CD8-positive, alpha-beta memory T cell (primary cell): Measurements from ENCODE around the gene ZNF184. TPM values are rescaled to one million over a fixed set of nuclear protein-coding genes. Genes with fewer than 3 reads are reported as not detected.
A peak's percentile ranks its signal among the peaks of the same experiment; 100 is the strongest.

Source experiments
- CTCF ChIA-PET: fragments of 350-600 bp; sonication (Branson Sonifier 250); formaldehyde crosslinking; loops from one replicate; lab custom pipeline; 2021; ENCODE audit warnings: antibody characterized with exemption; lab: Charles Lee
- POLR2A ChIA-PET: fragments of 350-600 bp; sonication (Branson Sonifier 250); formaldehyde crosslinking; loops from one replicate; lab custom pipeline; 2021; ENCODE audit warnings: antibody characterized with exemption; lab: Charles Lee
- DNase-seq, 5 donors: peaks; one replicate each; pipeline versions ENCODE4 v3.0.0 to v3.0.0-alpha.2; 2020 to 2022; ENCODE audit warnings: mixed read lengths in 1 of 5
- H3K27ac ChIP-seq: one replicate; pipeline ENCODE4 v1.7.0; 2013; ENCODE audit warnings: low read depth, mild to moderate bottlenecking, low read length, moderate library complexity
- H3K27me3 ChIP-seq: 2 replicates; pipeline ENCODE4 v1.7.0; 2013; ENCODE audit warnings: low read length, mild to moderate bottlenecking; ENCODE audit not compliant: insufficient read depth, poor library complexity, severe bottlenecking
- H3K36me3 ChIP-seq: 2 replicates; pipeline ENCODE4 v1.7.0; 2013; ENCODE audit warnings: mild to moderate bottlenecking, low read length, moderate library complexity; ENCODE audit not compliant: insufficient read depth
- H3K4me1 ChIP-seq: 2 replicates; pipeline ENCODE4 v1.7.0; 2013; ENCODE audit warnings: mild to moderate bottlenecking, low read length, moderate library complexity; ENCODE audit not compliant: insufficient read depth
- H3K4me3 ChIP-seq: 2 replicates; pipeline ENCODE4 v1.7.0; 2013; ENCODE audit warnings: mild to moderate bottlenecking, low read length
- H3K9me3 ChIP-seq: 2 replicates; pipeline ENCODE4 v1.7.0; 2013; ENCODE audit warnings: mild to moderate bottlenecking, low read length
- H3K27ac Mint-ChIP-seq, 8 donors: one replicate each; pipeline ENCODE4 v1.8.0; 2020 to 2021; ENCODE audit warnings: mixed read lengths in 8 of 8, mild to moderate bottlenecking in 6 of 8, inconsistent platforms in 3 of 8, moderate library complexity in 3 of 8
- H3K27me3 Mint-ChIP-seq, 2 donors: one replicate each; pipeline ENCODE4 v1.8.0; 2020 to 2021; ENCODE audit warnings: mixed read lengths in 2 of 2, mild to moderate bottlenecking in 1 of 2, moderate library complexity in 1 of 2
- H3K36me3 Mint-ChIP-seq, 3 donors: one replicate each; pipeline ENCODE4 v1.8.0; 2020 to 2021; ENCODE audit warnings: mixed read lengths in 3 of 3, inconsistent platforms in 1 of 3, mild to moderate bottlenecking in 1 of 3
- H3K4me1 Mint-ChIP-seq, 3 donors: one replicate each; pipeline ENCODE4 v1.8.0; 2020 to 2021; ENCODE audit warnings: mixed read lengths in 3 of 3, inconsistent platforms in 1 of 3, mild to moderate bottlenecking in 1 of 3
- H3K4me3 Mint-ChIP-seq, 7 donors: one replicate each; pipeline ENCODE4 v1.8.0; 2020 to 2021; ENCODE audit warnings: mixed read lengths in 7 of 7, mild to moderate bottlenecking in 6 of 7, moderate library complexity in 4 of 7, inconsistent platforms in 2 of 7
- H3K9me3 Mint-ChIP-seq, 5 donors: one replicate each; pipeline ENCODE4 v1.8.0; 2020 to 2022; ENCODE audit warnings: mixed read lengths in 5 of 5, mild to moderate bottlenecking in 3 of 5, moderate library complexity in 2 of 5, inconsistent platforms in 1 of 5
- polyA plus RNA-seq: library from polyadenylated mRNA; unstranded; fragments of 300-500 nt; fragmentation: Illumina TruSeq; gene quantifications from one replicate; pipeline ENCODE4 v1.2.3, GENCODE V29; 2021
- total RNA-seq, 2 experiments: library from RNA; stranded (reverse); gene quantifications; one replicate each; pipeline ENCODE4 v1.2.3, GENCODE V29; 2021

Gene ZNF184
- total and polyA plus RNA-seq, 3 experiments from 2014 or later: 9.7 to 10.8 (median 10.0) TPM

GRCh38 chr6:27478141-27478705 is 5.3 kb upstream of the ZNF184 start:
- H3K9me3 ChIP-seq: no peaks in the 10 kb centered on the region
- H3K36me3 Mint-ChIP-seq: peaks cover 0 to under 1% (median 0%) of the 10 kb centered on the region in 3 donors

GRCh38 chr6:27477318-27478013 is 4.6 kb upstream of the ZNF184 start:
- ChIA-PET POLR2A (interaction anchor here (0.5 kb wide), 1 partner anchor 320 kb away, joined by 3 read pairs; no protein-coding TSS in a partner anchor), CTCF (interaction anchor here (0.8 to 2.3 kb wide), 4 partner anchors 165 to 330 kb away, joined by 3 to 9 read pairs (median 4); a partner anchor contains a TSS)
- Mint-ChIP-seq H3K27ac (peak overlapping the region in 3 of 8 donors; percentile 24 to 78 (median 46)), H3K9me3 (no peaks in the 10 kb centered on the region), H3K4me3 (peak overlapping the region in 6 of 7 donors; percentile 21 to 62 (median 32)), H3K36me3 (peaks cover 0 to 6% (median 0%) of the 10 kb centered on the region in 3 donors), H3K27me3 (peaks cover 0 to 6% of the 10 kb centered on the region in 2 donors), H3K4me1 (peaks cover 3 to 15% (median 10%) of the 10 kb centered on the region in 3 donors)
- H3K27ac ChIP-seq: peak overlapping the region; percentile 98
- H3K9me3 ChIP-seq: no peaks in the 10 kb centered on the region
- DNase-seq: no peak
- peak overlapping the region; percentile 77 for H3K4me3 ChIP-seq
- peaks cover 17% of the 10 kb centered on the region for H3K4me1 ChIP-seq
- H3K27me3 ChIP-seq: no peaks in the 10 kb centered on the region
- no peaks in the 10 kb centered on the region for H3K36me3 ChIP-seq

More at GRCh38 chr6:27478141-27478705, 5.3 kb upstream of the ZNF184 start:
- Histone ChIP-seq H3K4me1 (peaks cover 17% of the 10 kb centered on the region), H3K36me3 (no peaks in the 10 kb centered on the region), H3K27me3 (no peaks in the 10 kb centered on the region), H3K27ac (peak overlapping the region; percentile 98), H3K4me3 (peak overlapping the region; percentile 77)
- POLR2A ChIA-PET: interaction anchor here (0.6 to 2.1 kb wide), 10 partner anchors 24 to 415 kb away, joined by 3 to 23 read pairs (median 8); a partner anchor contains a TSS
- Mint-ChIP-seq H3K27ac (no peak overlapping the region), H3K27me3 (peaks cover 0 to under 1% of the 10 kb centered on the region in 2 donors), H3K4me1 (peaks cover 0 to 9% (median 5%) of the 10 kb centered on the region in 3 donors), H3K4me3 (no peak overlapping the region), H3K9me3 (no peaks in the 10 kb centered on the region)
- no peak for DNase-seq
- CTCF ChIA-PET: interaction anchor here (1.1 to 2.3 kb wide), 4 partner anchors 24 to 424 kb away, joined by 3 to 9 read pairs (median 6); partner anchors contain the start of gene ZNF391

- H3K9me3 Mint-ChIP-seq: no peaks in the 10 kb centered on the region
- H3K4me1 Mint-ChIP-seq: peaks cover 16 to 27% (median 23%) of the 10 kb centered on the region in 3 donors
- DNase-seq: no peak
- peak overlapping the region in 1 of 8 donors; percentile 8 for H3K27ac Mint-ChIP-seq
- Histone ChIP-seq H3K27me3 (no peaks in the 10 kb centered on the region), H3K36me3 (no peaks in the 10 kb centered on the region), H3K9me3 (no peaks in the 10 kb centered on the region), H3K4me3 (no peak overlapping the region), H3K27ac (no peak overlapping the region), H3K4me1 (peaks cover 30% of the 10 kb centered on the region)
- peaks cover 0 to 7% of the 10 kb centered on the region in 2 donors for H3K27me3 Mint-ChIP-seq
- ChIA-PET CTCF (interaction anchor here (1.4 kb wide), 1 partner anchor 329 kb away, joined by 3 read pairs; a partner anchor contains a TSS), POLR2A (interaction anchor here (0.8 kb wide), 1 partner anchor 276 kb away, joined by 3 read pairs; no protein-coding TSS in a partner anchor)
- H3K4me3 Mint-ChIP-seq: peak overlapping the region in 1 of 7 donors; percentile 51
- peaks cover 0 to 9% (median 3%) of the 10 kb centered on the region in 3 donors for H3K36me3 Mint-ChIP-seq
Observed at GRCh38 chr6:27476090-27476489, 3.2 kb upstream of the ZNF184 start.

GRCh38 chr6:27474672-27475071 is 1.8 kb upstream of the ZNF184 start:
- Histone ChIP-seq H3K36me3 (no peaks in the 10 kb centered on the region), H3K4me1 (peaks cover 29% of the 10 kb centered on the region), H3K27me3 (no peaks in the 10 kb centered on the region), H3K27ac (no peak overlapping the region), H3K4me3 (no peak overlapping the region), H3K9me3 (no peaks in the 10 kb centered on the region)
- Mint-ChIP-seq H3K9me3 (no peaks in the 10 kb centered on the region), H3K4me3 (peak overlapping the region in 4 of 7 donors; percentile 32 to 98 (median 50)), H3K27me3 (peaks cover 0 to 7% of the 10 kb centered on the region in 2 donors), H3K4me1 (peaks cover 30 to 35% (median 33%) of the 10 kb centered on the region in 3 donors), H3K27ac (peak overlapping the region in 1 of 8 donors; percentile 30), H3K36me3 (peaks cover 0 to 15% (median 7%) of the 10 kb centered on the region in 3 donors)
- POLR2A ChIA-PET: no interaction called here
- no peak for DNase-seq
- CTCF ChIA-PET: no interaction called here

GRCh38 chr6:27474172-27474465 is 1.2 kb upstream of the ZNF184 start:
- peak overlapping the region; percentile 32 to 99 (median 59) for H3K4me3 Mint-ChIP-seq
- Histone ChIP-seq H3K4me3 (no peak overlapping the region), H3K27ac (no peak overlapping the region), H3K36me3 (no peaks in the 10 kb centered on the region), H3K4me1 (peaks cover 29% of the 10 kb centered on the region), H3K27me3 (no peaks in the 10 kb centered on the region), H3K9me3 (no peaks in the 10 kb centered on the region)
- no peak for DNase-seq
- CTCF ChIA-PET: no interaction called here
- POLR2A ChIA-PET: interaction anchor here (0.6 to 0.7 kb wide), 3 partner anchors 15 to 1507 kb away, joined by 3 to 4 read pairs (median 3); no protein-coding TSS in a partner anchor
- peaks cover 0 to 7% of the 10 kb centered on the region in 2 donors for H3K27me3 Mint-ChIP-seq
- peaks cover 0 to 18% (median 8%) of the 10 kb centered on the region in 3 donors for H3K36me3 Mint-ChIP-seq
- peak overlapping the region in 3 of 8 donors; percentile 15 to 49 (median 30) for H3K27ac Mint-ChIP-seq
- H3K4me1 Mint-ChIP-seq: peaks cover 35 to 39% (median 38%) of the 10 kb centered on the region in 3 donors
- no peaks in the 10 kb centered on the region for H3K9me3 Mint-ChIP-seq

- Histone ChIP-seq H3K9me3 (no peaks in the 10 kb centered on the region), H3K27ac (peak overlapping the region; percentile 94), H3K4me1 (peaks cover 17% of the 10 kb centered on the region), H3K36me3 (no peaks in the 10 kb centered on the region), H3K4me3 (peak overlapping the region; percentile 91), H3K27me3 (no peaks in the 10 kb centered on the region)
- Mint-ChIP-seq H3K4me1 (peaks cover 52 to 56% (median 54%) of the 10 kb centered on the region in 3 donors), H3K36me3 (peaks cover 0 to 38% (median 14%) of the 10 kb centered on the region in 3 donors), H3K4me3 (peak overlapping the region; percentile 93 to 99 (median 98)), H3K27ac (peak overlapping the region; percentile 94 to 99 (median 97)), H3K9me3 (no peaks in the 10 kb centered on the region), H3K27me3 (peaks cover 0 to 7% of the 10 kb centered on the region in 2 donors)
- POLR2A ChIA-PET: interaction anchor here (0.9 to 1.5 kb wide), 9 partner anchors 30 to 1348 kb away, joined by 3 to 10 read pairs (median 5); a partner anchor contains a TSS
- peak; percentile 57 to 84 (median 79) for DNase-seq
- CTCF ChIA-PET: interaction anchor here (0.9 to 2.1 kb wide), 6 partner anchors 9 to 422 kb away, joined by 3 to 8 read pairs (median 4); a partner anchor contains a TSS
Observed at GRCh38 chr6:27472182-27472616, 706 bp downstream of the ZNF184 start.

GRCh38 chr6:27471365-27472115 is 1.4 kb downstream of the ZNF184 start:
- H3K4me1 ChIP-seq: peaks cover 15% of the 10 kb centered on the region
- no peak for DNase-seq
- peak overlapping the region; percentile 93 to 99 (median 98) for H3K4me3 Mint-ChIP-seq
- H3K27ac ChIP-seq: peak overlapping the region; percentile 94
- POLR2A ChIA-PET: interaction anchor here (1.5 kb wide), 1 partner anchor 1347 kb away, joined by 4 read pairs; a partner anchor contains a TSS
- H3K27me3 Mint-ChIP-seq: peaks cover 0 to 7% of the 10 kb centered on the region in 2 donors
- H3K4me1 Mint-ChIP-seq: peaks cover 51 to 62% (median 57%) of the 10 kb centered on the region in 3 donors
- CTCF ChIA-PET: interaction anchor here (0.9 to 2.2 kb wide), 5 partner anchors 9 to 313 kb away, joined by 3 to 8 read pairs (median 5); no protein-coding TSS in a partner anchor
- H3K9me3 Mint-ChIP-seq: no peaks in the 10 kb centered on the region
- peak overlapping the region; percentile 94 to 99 (median 97) for H3K27ac Mint-ChIP-seq
- no peaks in the 10 kb centered on the region for H3K36me3 ChIP-seq
- H3K27me3 ChIP-seq: no peaks in the 10 kb centered on the region
- H3K9me3 ChIP-seq: no peaks in the 10 kb centered on the region
- H3K4me3 ChIP-seq: peak overlapping the region; percentile 91
- peaks cover 4 to 44% (median 14%) of the 10 kb centered on the region in 3 donors for H3K36me3 Mint-ChIP-seq
